RPMI8226 (cell line): Measurements from ENCODE around the gene FGF12.

Source experiments
- DNase-seq: peaks from one replicate; pipeline ENCODE4 v3.0.0-alpha.2; 2015

FGF12 gene

DNA sequence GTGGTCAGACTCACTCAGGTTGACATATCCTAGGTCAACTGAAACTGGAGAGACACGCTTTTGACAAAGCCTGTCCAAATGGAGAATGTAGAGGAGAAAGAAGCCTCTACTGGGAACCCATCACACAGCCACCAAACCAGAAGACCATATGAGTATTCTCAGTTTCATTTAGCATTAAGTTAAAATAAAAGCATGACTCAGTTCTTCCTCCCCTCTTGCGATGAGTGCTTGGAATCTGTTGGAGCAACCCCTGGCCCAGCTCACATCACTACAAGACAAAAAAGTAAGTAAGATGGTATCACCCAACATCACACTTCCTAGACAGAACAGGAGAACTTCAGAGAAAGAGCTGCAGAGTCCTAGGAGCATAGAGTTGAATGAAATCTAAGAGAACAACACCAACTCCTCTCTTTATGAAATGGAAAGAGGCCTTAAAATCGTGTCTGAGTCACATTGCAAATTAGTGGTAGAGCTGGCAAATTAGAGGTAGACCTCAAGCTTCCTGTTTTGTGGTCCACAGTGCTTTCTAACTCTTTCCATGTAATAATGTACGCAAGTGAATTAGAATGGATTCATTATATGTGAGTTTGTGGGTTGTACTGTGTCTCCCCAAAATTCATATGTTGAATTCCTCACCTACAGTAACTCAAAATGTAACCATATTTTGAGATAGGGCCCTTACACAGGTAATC lies 51.2 kb downstream of the FGF12 start:
- DNase-seq: no peak

DNA sequence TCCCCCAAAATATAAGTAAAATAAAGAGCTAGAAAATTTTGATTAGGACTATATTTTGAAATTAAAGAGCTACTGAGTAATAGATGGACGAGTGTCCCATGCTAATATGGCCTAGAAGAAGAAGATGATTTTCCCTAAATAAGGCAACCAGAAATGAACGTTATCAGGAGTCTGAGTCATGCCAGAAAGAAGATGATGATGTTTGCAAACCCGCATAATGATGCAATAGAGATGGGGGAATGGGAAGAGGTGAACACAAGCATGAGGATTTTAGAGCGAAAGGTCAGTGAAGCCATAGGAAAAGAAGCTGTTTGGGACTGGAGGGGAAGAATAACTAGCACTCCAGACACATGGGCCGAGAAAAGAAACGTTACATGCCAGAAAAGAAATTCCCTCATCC lies 71.7 kb downstream of the FGF12 start:
- DNase-seq: no peak

DNA sequence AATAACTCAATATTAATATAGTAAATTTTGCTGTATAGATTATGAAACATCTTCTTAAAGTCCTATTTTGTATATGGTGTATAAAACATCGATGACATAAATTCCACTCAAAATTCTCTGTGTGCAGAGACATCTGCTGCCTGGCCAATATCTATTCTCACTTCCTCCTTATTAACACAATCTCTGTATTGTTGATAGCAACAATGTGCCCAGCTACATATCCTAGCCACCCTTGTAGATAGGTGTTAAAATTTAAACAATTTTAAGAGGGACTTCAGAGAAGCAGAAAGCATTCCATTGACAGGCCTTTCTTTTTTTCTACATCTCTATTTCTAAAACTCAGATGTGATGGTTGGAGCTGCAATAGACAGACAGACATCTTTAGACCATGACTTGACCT lies 72.3 kb downstream of the FGF12 start:
- DNase-seq: no peak

DNA sequence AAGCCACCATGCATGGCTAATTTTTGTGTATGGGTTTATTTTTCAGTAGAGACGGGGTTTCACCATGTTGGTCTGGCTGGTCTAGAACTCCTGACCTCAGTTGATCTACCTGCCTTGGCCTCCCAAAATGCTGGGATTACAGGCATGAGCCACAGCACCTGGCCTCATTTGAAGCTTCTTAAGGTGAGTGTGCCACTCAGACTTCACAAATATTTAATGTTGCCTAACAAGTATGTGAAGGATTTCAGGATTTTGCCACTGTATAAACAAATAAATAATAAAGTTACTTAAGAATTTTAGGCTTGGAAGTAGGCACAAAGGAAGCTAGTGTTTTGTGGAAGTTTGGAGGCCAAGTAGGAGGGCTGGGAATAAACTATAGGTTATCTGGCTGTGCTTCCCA lies 73.5 kb downstream of the FGF12 start:
- no peak for DNase-seq

- DNase-seq: no peak
Measured at GRCh38 chr3:192652727-192653126, 74.6 kb downstream of the FGF12 start.

GRCh38 chr3:192651836-192652512 lies 75.4 kb downstream of the FGF12 start:
- no peak for DNase-seq

DNA sequence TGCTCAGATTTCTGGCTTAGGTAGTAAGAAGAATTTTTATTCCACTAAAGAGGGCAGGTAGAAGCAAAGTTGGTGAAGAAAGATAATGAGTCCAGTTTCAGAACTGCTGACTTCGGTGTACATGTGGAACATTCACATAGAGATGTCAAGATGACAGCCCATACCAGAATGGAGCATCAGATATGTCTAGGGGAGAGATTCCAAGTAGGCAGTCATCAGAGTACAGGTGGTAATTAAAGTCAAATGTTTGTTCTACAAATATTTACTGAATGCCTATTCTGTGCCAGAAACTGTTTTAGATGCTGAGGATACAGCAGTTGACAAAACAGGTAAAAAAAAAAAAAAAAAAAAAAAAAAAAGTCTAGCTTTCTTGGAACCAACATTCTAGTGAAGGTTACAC lies 81.9 kb downstream of the FGF12 start:
- DNase-seq: no peak

DNA sequence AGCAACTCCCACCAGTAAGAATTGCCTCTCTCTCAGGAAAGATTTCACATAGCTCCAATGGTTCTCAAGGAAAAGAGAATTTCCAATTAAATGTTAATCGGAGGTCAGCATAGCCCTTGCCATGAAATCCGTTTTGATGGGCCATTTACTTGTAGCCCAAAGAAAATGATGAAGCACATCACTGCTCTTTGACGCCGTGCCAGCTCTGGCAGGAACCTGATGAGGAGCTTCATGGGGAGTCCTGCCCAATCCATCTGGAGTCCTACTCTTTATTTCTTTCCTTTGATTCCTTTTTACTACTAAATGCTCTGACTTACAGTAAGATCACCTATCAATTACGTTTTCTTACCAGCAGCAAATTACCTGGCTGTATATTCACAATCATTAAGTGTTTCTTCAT lies 84.7 kb downstream of the FGF12 start:
- no peak for DNase-seq

GRCh38 chr3:192641919-192642318 lies 85.4 kb downstream of the FGF12 start:
- no peak for DNase-seq

DNA sequence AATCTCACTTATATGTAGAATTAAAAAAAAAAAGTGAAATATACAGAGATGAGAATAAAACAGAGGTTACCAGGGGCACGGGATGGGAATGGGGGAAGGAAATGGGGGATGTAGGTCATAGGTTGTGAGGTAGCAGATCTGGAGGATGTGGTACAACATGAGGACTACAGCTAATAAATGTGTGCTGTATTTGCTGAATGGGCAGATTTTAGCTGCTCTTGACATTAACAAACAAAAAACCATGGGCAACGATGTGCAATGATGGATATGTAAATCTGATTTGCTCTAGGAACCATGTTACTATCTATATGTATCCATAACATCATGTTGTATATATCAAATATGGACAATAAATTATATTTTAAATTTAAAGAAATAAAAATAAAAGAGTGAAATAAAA lies 87.4 kb downstream of the FGF12 start:
- no peak for DNase-seq

DNA sequence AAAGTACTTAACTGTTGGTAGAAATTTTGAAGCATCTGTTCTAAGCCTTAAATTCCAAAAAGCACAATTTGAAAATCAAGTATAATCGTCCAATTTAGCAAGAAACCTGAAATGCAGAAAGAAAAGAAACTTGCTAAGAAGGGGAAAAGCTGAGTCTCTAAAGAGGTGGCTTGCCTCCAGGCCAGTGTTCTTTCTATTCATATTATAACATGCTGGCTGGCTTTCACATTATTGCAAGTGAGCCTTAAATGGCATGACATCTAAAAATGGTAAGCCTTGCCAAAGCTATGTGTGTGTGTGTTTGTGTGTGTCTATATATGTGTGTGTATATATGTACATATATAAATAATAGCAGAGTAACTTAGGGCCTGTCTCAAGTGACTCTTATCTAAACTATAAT lies 89.5 kb downstream of the FGF12 start:
- DNase-seq: no peak

DNA sequence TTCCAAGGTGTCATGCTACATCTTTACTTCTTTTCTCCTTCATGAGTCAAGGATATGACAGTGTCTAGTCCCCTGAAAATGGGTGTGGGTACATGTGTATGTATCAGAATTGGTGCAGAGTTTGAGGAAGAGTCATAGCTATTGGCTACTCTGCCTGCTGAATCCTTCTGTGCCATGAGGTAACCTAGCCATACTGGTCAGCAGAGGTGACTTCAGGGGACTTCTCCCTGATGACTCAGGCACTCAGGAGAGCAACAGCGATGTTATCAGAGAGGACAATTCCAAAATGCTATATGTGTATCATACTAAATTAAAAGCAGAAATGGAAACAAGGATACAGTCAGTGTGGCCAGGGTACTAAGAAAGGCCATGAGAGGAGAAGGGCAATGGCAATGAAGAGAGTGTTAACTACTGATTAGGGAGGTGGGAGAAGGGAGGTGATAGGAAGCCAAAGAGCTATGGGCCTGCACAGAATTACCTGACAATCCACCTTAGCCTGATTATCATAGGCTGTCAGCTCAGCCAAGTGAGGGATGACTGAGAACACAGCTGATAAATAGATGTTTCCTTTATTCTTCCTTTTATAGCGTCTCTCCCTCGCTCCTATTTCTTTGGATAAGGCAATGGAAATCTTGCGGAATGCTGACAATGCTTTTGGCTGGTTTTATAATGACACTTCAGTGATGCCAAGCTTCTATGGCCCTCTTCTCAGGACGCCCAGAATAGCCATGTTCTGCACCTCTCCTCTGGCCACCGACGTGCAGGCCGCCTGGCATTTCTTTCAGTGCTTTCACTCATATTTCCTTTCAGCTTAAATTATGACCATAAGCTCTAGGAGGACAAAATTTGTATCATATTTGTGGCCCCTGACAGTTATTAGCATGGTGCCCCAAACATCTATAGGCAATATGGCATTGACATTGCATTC lies 90.6 kb downstream of the FGF12 start:
- no peak for DNase-seq

- no peak for DNase-seq
Measured at GRCh38 chr3:192629429-192629828, 97.9 kb downstream of the FGF12 start.

DNA sequence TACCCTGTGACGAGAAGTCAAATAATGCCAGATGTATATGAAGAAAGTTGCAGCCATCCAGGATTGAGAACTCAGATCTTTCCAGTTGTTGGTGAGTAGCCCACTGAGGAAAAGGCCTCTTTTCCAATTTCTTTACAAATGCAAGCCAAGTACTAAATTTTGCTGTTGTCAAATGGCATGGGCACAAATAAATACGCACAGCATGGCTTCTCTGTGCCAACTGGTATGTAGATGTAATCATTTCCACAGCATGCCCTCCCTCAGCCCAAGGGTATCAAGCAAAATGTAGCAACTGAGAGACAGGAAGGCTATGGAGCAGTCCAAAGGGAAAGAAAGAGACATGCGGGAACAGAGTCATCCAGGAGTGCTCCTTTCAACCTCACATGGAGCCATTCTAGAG lies 105.4 kb downstream of the FGF12 start:
- no peak for DNase-seq

DNA sequence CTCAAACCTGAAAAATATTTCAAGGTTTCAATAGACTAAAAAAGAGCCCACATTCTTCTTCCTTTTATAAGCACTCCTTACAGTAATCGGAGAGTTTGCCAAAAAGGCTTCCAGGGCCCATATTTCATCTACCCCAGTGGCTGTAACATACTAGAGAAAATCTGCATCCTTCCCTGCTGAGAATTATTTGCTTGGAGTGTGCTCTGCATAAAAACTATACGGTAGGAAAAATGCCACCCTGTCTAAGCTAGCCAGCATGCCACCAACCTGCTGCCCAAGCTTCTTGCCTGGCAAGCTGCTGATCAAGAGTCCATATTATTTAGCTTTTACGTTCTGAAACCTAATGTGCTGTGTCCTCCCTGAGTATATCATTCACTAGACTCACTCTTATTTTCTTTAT lies 107.1 kb downstream of the FGF12 start:
- DNase-seq: no peak

GRCh38 chr3:192611411-192611810 lies 115.9 kb downstream of the FGF12 start:
- no peak for DNase-seq

DNA sequence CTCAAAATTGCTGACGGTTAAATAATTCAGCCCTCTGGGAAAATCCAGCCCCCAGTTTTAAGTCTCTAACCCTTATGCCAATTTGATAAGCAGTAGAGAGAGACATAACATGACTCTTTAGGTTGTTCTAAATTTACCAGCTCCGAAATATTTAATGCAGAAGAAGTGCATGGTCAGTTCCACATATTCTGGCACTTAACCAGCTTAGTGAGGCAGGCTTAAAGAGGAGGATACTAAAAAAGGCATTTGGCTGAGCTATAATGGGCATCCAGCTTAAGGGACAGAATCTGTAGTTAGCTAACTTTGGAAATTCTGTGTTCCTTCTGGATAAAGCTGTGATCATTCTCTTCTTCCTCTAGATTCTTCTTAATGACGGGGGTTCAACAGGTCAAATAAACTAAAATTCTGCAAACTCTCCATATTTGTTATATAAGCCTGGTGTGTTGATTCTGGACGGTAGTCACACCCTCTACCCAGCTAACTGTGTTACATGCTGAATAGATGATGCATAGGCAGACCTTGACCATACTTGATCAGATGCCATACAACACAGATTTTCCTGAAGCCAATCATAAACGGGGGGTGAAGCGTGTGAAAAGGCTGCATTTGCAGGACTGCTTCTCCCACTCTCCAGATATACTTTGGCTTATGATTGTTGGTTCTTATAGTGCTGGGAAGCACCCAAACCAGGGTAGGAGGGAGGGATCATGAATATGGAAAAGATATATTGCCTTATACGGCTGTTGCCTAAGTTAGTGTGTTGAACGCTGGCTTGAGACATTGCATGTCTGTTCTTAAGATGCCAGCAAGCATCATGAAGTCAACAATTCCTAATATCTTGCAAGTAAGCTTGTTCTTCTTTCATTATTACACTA lies 118.4 kb downstream of the FGF12 start:
- DNase-seq: no peak

GRCh38 chr3:192607798-192608197 lies 119.5 kb downstream of the FGF12 start:
- DNase-seq: no peak

- DNase-seq: no peak
Measured at GRCh38 chr3:192597913-192598312, 129.4 kb downstream of the FGF12 start.

- DNase-seq: no peak
Measured at GRCh38 chr3:192597506-192597905, 129.8 kb downstream of the FGF12 start.

DNA sequence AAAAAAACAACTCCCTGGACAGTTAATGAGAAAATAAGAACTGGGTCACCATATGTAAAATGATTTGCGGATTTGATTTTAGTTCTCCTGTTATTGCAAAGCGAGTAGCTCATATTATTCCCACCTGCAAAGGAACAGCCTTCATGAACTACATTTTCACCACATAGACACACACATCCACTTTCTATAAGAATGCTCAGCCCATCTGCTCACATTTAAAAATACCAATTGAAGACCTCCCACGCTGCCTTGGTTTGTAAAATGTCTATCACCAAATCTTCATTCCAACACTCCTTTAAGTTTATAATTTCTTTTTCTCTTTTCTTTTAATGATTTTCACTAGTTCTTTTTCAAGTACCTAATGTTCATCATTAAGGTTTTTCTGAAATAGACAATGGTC lies 148.6 kb downstream of the FGF12 start:
- DNase-seq: no peak

- no peak for DNase-seq
Measured at GRCh38 chr3:192577811-192578210, 149.5 kb downstream of the FGF12 start.

DNA sequence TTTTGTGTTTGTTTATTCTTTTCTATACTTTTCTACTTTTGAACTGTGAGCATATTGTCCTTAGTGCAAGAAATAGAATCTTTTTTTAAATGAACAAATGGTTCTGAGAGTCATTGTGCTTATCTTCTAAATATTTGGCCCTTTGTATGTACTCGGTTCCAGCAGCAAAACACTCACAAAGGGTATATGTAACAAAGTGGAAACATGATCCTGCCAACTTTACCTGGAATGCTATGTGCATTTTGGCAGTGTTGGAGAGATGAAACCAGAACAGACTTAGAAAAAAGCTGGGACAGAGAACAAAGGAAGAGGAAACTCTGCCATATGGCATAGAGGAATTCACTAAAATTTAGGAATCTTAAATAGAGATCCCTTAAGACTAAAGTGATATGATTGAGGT lies 150.1 kb downstream of the FGF12 start:
- DNase-seq: no peak
